Measurements from ENCODE around the gene PDZD7.
A peak's percentile ranks its signal among the peaks of the same experiment; 100 is the strongest.

GRCh38 chr10:101011517-101012423, 19.2 kb downstream of the PDZD7 start:
- TF ChIP-seq CTCF (IDR thresholded peaks at IDR 0.05; ENCODE audit: poor library complexity, severe bottlenecking), result peak; percentile 22
- TF ChIP-seq REST (IDR thresholded peaks at IDR 0.05; ENCODE audit: borderline replicate concordance), result no peak
- no peak for TF ChIP-seq EZH2 (IDR thresholded peaks at IDR 0.05; ENCODE audit: borderline replicate concordance, insufficient read depth, low read length, poor library complexity, severe bottlenecking)
- TF ChIP-seq SMC3 (conservative IDR thresholded peaks at IDR 0.05; ENCODE audit: poor library complexity), result no peak
- TF ChIP-seq POLR2AphosphoS5 (IDR thresholded peaks at IDR 0.05), result no peak
- TF ChIP-seq EP300 (conservative IDR thresholded peaks at IDR 0.05; ENCODE audit: poor library complexity, severe bottlenecking), result no peak
- no peak for TF ChIP-seq RAD21 (conservative IDR thresholded peaks at IDR 0.05)
- no peak for TF ChIP-seq MXI1 (conservative IDR thresholded peaks at IDR 0.05; ENCODE audit: poor library complexity, severe bottlenecking)
- no peak for TF ChIP-seq TAF1 (IDR thresholded peaks at IDR 0.05; ENCODE audit: low read depth)

Data from neural cell (in vitro differentiated cells).